Left kidney (tissue), 8 donors: ENCODE measurements around the gene CCDC85B. TPM values are rescaled to one million over a fixed set of nuclear protein-coding genes. Genes with fewer than 3 reads are reported as not detected.
"Not testable (repeated sequence)": the region's sequence is repeated elsewhere in the genome, so short reads cannot be mapped to it uniquely, and the experiment has no call there.

ENCODE experiments used
- DNase-seq: peaks from one replicate; pipeline ENCODE4 v3.0.0-alpha.2; 2013
- long read RNA-seq, 8 donors: transcript quantifications; one replicate each; lab custom pipeline, GENCODE V29; 2026
- polyA plus RNA-seq: library from polyadenylated mRNA; unstranded; fragments of 120-200 nt; gene quantifications from one replicate; pipeline ENCODE4 v1.2.1, GENCODE V29; 2013; ENCODE audit not compliant: insufficient read length

The CCDC85B gene
- polyA plus RNA-seq = 5.0 TPM
- long read RNA-seq, donor 1, transcript CCDC85B-201 (1 exons, 1,524 nt) = major isoform, 60 of 60 reads
- long read RNA-seq, donor 1, partial matches to known transcripts = 0 of 60 reads
- long read RNA-seq, donor 1, other reads (novel, unspliced or antisense) = 0 of 60 reads
- long read RNA-seq, donor 2, transcript CCDC85B-201 (1 exons, 1,524 nt) = major isoform, 37 of 37 reads
- long read RNA-seq, donor 2, partial matches to known transcripts = 0 of 37 reads
- long read RNA-seq, donor 2, other reads (novel, unspliced or antisense) = 0 of 37 reads
- long read RNA-seq, donor 3, transcript CCDC85B-201 (1 exons, 1,524 nt) = major isoform, 26 of 26 reads
- long read RNA-seq, donor 3, partial matches to known transcripts = 0 of 26 reads
- long read RNA-seq, donor 3, other reads (novel, unspliced or antisense) = 0 of 26 reads
- long read RNA-seq, donor 4, transcript CCDC85B-201 (1 exons, 1,524 nt) = major isoform, 10 of 10 reads
- long read RNA-seq, donor 4, partial matches to known transcripts = 0 of 10 reads
- long read RNA-seq, donor 4, other reads (novel, unspliced or antisense) = 0 of 10 reads
- long read RNA-seq, donor 5, transcript CCDC85B-201 (1 exons, 1,524 nt) = major isoform, 69 of 69 reads
- long read RNA-seq, donor 5, partial matches to known transcripts = 0 of 69 reads
- long read RNA-seq, donor 5, other reads (novel, unspliced or antisense) = 0 of 69 reads
- long read RNA-seq, donor 6, transcript CCDC85B-201 (1 exons, 1,524 nt) = major isoform, 68 of 68 reads
- long read RNA-seq, donor 6, partial matches to known transcripts = 0 of 68 reads
- long read RNA-seq, donor 6, other reads (novel, unspliced or antisense) = 0 of 68 reads
- long read RNA-seq, donor 7, transcript CCDC85B-201 (1 exons, 1,524 nt) = major isoform, 61 of 61 reads
- long read RNA-seq, donor 7, partial matches to known transcripts = 0 of 61 reads
- long read RNA-seq, donor 7, other reads (novel, unspliced or antisense) = 0 of 61 reads
- long read RNA-seq, donor 8, transcript CCDC85B-201 (1 exons, 1,524 nt) = major isoform, 23 of 23 reads
- long read RNA-seq, donor 8, partial matches to known transcripts = 0 of 23 reads
- long read RNA-seq, donor 8, other reads (novel, unspliced or antisense) = 0 of 23 reads

DNA sequence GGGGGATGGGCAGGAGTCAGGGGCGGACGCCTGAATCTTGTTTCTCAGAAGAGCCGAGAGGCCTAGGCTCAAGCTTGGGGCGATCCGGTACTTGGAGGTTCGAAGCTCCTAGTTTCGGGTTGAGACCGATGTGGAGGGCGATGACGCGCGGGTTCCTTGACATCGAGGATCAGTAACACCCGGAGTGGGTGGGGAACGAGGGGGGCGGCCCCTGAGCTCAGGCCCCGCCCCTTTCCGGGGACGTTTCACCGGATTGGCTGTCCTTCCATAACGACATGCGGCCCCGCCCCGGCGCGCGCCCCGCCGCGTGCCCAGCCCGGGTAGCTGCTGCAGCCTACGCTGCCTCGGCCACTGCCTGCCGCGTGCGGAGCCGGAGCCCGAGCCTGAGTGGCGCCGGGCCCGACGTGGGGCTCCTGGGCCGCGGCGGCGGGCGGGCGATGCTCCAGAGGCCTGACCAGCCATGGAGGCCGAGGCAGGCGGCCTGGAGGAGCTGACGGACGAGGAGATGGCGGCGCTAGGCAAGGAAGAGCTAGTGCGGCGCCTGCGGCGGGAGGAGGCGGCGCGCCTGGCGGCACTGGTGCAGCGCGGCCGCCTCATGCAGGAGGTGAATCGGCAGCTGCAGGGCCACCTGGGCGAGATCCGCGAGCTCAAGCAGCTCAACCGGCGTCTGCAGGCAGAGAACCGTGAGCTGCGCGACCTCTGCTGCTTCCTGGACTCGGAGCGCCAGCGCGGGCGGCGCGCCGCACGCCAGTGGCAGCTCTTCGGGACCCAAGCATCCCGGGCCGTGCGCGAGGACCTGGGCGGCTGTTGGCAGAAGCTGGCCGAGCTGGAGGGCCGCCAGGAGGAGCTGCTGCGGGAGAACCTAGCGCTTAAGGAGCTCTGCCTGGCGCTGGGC is at the start of gene CCDC85B:
Gene CCDC85B, plus strand, starts transcription at position 350 of the 895 bp plus-strand sequence. Its CDS starts 111 bp downstream, at position 461.
- DNase-seq = peak; percentile 97

DNA sequence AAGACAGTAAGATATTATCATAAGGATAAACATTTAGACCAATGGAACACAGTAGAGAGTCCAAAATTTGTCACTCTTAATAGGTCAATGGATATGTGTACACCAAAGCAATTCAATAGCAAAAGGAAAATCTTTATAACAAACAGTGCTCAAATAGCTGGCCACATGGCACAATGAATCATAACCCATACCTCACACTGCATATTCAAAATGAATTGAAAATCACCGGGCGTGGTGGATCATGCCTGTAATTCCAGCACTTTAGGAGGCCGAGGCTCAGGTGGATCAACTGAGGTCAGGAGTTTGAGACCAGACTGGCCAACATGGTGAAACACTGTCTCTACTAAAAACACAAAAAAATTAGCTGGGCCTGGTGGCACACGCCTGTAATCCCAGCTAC is 48.3 kb upstream of the CCDC85B start:
- DNase-seq = no peak

DNA sequence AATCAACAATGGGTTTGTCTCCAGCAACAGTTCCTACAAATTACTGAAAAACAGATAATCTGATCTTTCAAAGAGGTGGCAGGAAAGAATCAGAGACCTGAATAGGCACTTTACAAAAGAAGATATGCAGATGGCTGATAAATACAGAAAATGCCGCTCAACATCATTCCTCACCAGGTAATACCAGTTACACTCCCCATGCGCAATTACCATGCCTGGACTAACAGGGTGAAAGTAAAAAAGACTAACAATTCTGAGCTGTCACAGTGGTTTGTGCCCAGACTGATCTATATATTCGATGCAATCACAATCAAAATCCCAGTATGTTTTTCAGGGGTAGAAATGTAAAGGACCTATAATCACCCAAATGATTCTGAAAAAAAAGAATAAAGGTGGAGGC is 46.7 kb upstream of the CCDC85B start:
- DNase-seq = no peak

DNA sequence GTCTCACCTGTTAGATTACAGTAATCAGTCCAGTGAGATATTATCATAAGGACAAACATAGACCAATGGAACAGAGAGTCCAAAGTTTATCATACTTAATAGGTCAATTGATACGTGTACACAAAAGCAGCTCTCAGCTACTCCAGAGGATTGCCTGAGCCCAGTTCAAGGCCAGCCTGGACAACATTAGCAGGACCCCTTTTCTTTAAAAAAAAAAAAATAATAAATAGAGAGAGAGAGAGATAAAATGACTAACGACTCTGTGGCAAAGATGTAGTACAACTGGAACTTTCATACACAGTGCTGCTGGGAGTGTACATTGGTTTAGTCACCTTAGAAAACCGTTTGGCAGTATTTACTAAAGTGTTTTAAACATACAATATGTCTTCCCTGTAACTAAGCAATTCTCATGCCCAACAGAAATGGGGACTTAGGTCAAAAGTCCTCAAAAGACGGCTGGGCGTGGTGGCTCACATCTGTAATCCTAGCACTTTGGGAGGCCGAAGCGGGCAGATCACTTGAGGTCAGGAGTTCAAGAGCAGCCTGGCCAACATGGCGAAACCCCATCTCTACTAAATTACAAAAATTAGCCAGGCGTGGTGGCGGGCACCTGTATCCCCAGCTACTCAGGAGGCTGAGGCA is 46.1 kb upstream of the CCDC85B start:
- no peak for DNase-seq

DNA sequence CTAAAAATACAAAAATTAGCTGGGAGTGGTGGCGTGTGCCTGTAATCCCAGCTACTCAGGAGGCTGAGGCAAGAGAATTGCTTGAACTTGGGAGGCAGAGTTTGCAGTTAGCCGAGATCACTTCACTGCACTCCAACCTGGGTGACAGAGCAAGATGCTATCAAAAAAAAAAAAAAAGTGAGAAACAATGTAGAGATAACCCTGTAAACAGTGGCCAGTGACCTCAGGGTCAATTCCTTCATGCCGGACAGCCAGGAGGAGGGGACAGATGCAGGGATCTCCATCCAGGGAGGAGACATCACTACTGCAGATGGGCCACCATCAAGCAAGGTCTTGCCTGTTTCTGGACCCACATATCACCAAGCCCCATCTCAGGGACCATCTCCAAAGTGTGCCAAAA is 42.7 kb upstream of the CCDC85B start:
- DNase-seq = no peak

DNA sequence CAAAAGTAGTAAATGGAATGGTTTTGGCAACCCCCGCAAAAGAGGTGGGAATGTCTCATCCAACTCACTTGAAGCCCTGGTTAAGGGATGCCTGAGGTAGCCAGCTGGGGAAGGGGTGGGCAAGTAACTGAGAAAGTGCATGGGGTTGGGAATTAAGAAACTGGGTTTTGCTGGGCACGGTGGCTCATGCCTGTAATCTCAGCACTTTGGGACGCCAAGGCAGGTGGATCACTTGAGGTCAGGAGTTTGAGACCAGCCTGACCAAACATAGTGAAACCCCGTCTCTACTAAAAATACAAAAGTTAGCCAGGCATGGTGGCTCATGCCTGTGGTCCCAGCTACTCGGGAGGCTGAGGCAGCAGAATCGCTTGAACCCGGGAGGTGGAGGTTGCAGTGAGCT is 41.8 kb upstream of the CCDC85B start:
- DNase-seq = not testable (repeated sequence)

DNA sequence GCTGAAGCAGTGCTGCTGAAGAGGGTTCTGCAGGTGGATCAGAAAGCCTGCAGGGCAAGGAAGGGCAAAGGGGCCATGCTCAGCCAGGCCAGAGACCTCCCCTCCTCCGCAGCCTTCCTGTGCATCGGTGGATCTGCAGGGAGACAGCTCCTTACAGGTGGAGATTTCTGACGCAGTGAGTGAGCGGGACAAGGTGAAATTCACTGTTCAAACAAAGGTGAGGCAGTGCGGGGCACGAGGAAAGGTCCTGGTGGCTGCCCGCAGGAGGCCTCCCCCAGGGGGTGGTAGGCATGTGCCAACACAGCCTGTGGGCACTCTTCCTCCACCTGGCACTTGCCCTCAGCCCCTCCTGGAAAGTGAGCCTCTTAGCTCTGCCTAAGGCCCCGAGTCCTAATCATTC is 41.1 kb upstream of the CCDC85B start:
- DNase-seq = no peak

DNA sequence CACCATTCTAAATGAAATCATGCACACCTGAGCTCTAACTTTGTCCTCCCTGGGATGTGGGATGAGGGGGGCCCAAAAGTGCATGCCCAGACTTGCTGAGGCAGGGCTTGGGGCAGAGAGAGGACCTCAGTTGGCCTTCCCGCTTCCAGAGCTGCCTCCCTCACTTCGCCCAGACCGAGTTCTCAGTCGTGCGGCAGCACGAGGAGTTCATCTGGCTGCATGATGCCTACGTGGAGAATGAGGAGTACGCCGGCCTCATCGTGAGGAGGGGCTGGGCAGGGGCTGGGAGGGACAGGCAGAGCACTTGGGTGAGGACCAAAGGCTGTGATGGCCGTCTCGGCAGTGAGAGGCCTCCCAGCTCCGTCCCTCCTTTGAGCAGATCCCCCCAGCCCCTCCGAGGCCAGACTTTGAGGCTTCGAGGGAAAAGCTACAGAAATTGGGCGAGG is 40.7 kb upstream of the CCDC85B start:
- no peak for DNase-seq

DNA sequence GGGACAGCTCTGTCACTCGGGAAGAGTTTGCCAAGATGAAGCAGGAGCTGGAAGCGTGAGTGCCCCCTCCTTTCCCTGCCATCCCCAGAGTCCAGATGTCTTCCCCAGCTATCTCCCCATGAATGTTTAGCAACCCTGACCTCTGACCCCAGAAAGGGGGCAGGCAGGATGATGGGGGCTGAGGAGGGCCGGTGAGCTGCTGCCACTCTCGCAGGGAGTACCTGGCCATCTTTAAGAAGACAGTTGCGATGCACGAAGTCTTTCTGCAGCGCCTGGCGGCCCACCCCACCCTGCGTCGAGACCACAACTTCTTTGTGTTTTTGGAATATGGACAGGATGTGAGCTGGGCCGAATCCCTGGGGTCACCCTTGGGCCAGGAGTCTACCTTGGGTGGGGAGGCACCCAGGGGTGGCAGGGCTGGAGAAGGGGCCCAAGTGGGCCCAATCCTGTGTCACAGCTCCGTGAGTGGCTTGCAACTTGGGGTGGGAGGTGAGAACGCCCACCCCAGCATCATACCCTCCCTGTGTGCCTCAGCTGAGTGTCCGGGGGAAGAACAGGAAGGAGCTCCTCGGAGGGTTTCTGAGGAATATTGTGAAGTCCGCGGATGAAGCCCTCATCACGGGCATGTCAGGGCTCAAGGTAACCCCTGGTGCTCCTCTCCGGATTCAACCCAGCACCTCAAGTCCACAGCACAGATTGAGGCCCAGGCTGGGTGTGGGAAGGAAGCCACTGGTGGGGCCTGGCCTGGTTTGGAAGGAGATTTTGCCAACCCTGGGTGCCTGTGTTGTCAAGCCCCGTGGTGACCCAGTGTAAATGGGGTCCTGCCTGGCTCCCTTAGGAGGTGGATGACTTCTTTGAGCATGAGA is 40.0 kb upstream of the CCDC85B start:
- DNase-seq = no peak

DNA sequence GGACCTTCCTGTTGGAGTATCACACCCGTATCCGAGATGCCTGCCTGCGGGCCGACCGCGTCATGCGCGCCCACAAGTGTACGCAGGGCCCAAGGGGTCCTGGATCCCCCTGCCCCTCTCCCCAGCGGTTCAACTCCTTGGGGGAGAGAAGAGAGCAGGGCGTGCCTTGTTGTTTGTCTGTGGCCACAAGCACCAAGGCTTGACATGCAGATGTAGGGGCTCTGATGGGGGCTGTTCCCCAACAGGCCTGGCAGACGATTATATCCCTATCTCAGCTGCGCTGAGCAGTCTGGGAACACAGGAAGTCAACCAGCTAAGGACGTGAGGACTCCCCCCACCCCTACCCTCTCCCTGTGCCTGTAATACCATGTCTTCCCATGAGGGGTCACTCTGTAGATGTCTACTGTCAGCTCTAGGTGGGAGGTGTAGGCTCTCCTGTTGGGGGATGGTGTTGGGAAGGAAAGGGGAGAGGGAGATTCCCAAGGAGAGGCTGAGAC is 39.3 kb upstream of the CCDC85B start:
- no peak for DNase-seq

DNA sequence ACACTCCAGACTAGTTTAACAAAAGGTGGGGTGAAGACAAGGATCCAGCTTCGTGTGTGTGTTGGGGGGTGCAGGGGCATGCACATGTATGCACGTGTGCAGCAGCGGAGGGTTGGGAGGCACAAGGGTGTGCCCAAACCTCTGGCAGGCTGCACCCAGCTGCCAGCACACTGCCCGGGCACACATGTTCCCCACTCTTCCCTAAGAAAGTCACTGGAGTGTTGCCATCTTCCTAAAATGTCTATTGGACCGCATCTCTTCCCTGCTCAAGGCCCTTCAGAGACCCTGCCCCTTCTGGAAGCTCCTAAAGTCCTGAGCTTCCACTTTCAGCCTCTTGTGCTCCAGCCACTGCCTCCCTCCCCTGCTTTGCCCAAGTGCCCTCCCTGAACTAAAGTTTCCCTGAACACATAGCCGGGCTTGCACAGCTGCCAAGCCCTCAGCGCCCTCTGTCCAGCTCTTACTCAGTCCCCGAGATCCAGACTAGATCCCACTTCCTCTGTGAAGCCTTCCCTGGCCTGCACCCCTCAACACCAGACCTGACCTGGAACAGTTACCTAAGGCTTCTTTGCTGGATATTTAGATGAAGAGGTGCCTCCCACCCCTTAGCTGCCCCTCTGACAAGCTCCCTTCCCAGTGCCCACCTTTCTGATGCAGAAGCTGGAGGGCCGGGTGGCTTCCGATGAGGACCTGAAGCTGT is 38.5 kb upstream of the CCDC85B start:
- DNase-seq = no peak

DNA sequence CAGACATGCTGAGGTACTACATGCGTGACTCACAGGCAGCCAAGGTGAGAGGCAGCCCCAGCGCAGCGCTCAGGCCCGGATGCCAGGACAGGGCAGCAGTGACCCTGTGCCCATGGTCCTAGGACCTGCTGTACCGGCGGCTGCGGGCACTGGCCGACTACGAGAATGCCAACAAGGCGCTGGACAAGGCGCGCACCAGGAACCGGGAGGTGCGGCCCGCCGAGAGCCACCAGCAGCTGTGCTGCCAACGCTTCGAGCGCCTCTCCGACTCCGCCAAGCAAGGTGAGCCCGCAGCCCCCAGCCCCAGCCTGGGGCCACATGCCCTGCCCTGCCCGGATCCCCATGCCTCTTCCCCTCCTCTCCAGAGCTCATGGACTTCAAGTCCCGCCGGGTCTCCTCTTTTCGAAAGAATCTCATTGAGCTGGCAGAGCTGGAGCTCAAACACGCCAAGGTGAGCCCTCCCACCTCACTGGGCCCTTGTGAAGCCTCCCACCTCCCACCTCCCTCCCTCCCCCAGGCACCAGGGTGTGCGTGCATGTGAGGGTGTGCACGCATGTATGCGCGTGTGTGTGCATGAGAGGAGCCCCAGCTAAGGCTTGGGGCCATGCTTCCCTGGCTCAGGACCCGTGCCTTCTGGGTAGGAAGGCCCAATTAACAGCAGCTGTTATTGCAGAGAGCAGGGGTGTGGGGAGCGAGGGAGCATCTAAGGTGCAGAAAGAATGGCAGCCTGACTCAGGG is 37.8 kb upstream of the CCDC85B start:
- DNase-seq = no peak

DNA sequence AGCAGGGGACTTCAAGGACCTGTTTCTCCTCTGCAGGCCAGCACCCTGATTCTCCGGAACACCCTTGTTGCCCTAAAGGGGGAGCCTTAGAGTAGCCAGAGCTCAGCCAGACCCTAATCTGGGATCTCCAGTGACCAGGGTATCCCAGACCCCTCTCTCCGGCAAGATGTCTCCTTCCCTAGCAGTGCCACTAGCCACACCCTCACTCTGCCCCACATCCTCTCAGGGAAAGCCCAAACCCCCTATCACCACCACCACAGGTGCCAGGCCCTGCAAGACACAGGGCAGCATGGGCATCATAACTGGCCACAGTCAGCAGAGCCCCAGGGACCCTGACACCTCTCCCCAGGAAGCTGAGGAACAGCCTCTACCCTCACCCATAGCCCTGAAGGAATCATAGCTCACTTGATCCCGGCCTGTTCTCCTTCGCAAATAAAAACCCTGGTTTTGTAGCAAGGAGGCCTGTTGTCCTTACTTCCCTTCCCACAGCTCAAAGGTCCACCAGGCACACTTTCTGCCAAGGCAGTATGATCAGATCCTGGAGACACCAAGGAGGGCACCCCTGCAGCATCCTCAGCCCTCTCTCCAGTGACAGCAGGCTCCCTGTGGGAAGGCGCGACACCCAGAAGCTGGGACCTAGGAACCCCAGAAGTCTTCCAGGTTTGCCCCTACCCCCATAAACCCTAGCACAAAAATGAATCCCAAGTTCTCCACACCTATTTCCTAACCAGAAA is 37.1 kb upstream of the CCDC85B start:
- no peak for DNase-seq

DNA sequence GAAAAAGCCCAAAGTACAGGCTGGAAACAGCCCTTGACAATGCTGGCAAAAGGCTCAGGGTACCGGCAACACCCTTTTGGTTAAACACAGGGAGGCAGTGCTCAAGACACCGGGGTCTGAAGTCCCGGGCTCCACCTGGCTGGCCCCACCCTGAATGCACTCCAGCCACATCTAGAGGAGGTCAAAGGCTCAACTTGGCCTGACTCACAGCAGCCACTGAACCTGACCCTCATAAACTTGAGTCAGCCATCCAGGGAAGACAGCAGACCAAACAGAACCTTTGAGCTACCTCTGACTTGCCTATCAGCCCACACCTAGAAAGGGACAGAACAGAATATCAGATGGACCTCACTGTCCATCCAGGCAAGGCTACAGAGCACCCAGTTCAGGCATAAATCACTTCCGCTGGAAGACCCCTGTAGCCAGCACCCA is 36.3 kb upstream of the CCDC85B start:
- DNase-seq = no peak

DNA sequence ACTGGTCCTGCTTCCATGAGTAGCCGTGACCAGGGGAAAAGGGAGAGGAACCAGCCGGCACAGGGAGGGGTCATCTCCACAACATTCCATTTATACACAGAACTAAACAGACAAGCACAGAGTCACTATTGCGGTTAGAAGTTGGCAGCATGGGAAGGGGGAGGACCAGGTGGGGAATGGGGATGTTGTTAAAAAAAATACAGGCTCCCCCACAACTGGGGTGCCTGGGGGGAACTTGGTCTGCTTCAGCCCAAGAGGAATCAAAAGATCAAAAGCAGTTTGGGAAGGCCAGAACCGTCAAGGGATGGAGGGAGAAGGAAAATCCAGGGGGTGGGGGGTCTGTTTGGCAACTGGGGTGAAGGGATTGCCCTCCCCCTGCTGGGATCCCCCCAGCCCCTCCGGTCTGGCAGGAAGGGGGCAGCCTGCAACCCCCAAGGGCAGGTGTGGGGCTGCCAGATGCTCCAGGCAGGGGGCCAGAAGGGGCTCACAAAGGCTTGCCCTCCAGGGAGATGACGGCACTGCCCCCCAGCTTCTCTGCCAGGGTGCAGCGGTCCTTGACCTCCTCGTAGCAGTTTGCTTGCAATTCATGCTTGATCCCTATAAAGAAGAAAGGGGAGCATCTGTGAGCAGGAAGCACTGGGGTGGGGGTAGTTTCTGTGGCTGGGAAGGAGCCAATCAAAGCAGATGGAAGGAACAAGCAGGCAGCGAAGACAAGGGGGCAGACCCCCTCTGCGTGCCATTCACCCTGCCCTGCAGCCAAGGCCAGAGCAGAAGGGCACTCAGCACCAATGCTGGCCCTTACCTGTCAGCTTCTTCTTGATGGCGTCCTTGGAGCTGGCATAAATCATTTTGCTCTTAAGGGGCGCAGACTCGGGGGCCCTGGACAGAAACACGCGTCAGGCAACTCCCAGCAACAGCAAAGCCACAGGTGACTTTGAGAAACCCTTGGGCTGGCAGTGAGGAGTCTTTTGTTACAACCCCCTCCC is 35.3 kb upstream of the CCDC85B start:
- DNase-seq = no peak

DNA sequence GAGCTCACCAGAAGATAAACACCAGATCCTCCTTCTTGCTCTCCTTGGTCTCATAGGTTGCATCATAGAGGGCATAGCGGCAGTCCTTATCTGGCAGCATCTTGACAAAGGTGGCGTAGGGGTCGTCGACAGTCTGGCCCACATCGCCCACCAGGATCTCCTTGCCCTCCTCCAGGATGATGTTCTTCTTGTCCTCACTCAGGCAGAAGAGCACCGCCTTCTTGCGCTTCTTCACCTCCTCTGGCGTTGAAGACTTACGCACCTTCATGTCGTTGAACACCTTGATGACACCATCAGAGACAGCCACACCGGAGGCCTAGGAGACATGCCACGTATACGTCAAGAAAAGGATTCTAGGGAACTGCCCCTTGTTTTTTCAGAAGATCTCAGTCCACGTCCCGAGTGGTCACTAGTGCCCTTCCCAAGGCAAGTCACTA is 34.5 kb upstream of the CCDC85B start:
- no peak for DNase-seq
